GM21576 (cell line): ENCODE measurements around the gene UGT1A3.

Experiments
- ATAC-seq: cut with Tn5 transposase; IDR thresholded peaks from one replicate; pipeline ENCODE4 v1.9.1; 2021; ENCODE audit warnings: mild to moderate bottlenecking, moderate library complexity; ENCODE audit not compliant: unreplicated experiment

The UGT1A3 gene

DNA sequence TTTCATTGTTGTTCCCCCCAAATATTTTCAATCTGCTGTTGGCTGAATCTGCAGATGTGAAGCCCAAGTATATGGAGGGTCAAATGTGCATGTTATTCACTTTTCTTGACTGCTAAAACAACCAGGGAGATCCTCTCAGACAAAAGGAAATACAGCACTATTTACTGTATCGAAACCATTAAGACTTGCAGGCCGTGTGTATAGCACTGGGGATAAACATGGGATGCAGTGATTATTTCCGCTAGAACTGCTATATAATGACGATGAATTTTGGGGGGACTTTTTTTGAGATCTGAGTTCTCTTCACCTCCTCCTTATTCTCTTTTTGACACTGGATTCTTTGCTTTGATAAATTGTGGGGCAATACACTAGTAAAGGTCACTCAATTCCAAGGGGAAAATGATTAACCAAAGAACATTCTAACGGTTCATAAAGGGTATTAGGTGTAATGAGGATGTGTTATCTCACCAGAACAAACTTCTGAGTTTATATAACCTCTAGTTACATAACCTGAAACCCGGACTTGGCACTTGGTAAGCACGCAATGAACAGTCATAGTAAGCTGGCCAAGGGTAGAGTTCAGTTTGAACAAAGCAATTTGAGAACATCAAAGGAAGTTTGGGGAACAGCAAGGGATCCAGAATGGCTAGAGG lies 27.7 kb downstream of the UGT1A3 start:
- ATAC-seq, result no peak

DNA sequence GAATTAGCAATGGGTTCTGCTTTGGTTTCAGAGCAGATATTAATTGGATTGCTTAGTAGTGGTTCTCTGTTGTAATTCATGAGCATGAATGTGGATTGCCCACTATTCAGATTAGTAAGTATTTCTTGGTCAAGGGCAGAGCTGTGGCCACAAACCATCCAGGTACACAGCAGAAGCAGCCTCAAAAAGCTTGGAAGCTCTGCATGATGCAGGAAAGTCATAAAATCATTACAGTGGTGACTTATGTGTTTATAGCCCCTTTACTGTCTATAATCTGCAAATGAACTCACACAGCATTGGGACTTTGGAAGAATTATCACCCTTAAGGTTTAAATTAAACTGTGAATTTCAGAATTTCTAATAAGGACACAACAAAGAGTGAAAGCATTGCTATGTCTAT lies 29.3 kb downstream of the UGT1A3 start:
- no peak for ATAC-seq

DNA sequence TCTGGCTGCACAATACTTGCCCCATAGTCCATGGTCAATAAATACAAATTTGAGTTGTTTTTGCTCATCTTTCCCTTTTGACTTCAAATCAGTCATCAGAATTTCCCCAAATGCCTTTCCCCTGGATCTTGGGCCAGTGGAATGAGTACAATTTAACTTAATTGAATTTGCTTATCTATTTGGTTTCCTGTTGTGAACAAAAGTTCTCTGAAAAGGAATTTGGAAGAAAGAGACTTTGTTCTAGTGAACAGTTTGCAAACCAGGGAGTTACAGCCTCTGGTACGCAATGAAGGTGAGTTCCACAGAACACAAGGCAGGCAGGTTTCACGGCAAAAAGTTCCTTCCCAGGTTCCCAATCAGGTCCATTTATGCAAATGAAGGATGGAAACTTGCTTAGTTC lies 30.0 kb downstream of the UGT1A3 start:
- no peak for ATAC-seq

DNA sequence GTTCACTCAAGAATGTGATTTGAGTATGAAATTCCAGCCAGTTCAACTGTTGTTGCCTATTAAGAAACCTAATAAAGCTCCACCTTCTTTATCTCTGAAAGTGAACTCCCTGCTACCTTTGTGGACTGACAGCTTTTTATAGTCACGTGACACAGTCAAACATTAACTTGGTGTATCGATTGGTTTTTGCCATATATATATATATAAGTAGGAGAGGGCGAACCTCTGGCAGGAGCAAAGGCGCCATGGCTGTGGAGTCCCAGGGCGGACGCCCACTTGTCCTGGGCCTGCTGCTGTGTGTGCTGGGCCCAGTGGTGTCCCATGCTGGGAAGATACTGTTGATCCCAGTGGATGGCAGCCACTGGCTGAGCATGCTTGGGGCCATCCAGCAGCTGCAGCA lies 31.2 kb downstream of the UGT1A3 start, which contains the start of gene UGT1A1:
TSS of gene UGT1A1 (plus strand) at position 228 of the 400 bp plus-strand sequence. CDS start at position 246, 18 bp downstream.
- no peak for ATAC-seq

DNA sequence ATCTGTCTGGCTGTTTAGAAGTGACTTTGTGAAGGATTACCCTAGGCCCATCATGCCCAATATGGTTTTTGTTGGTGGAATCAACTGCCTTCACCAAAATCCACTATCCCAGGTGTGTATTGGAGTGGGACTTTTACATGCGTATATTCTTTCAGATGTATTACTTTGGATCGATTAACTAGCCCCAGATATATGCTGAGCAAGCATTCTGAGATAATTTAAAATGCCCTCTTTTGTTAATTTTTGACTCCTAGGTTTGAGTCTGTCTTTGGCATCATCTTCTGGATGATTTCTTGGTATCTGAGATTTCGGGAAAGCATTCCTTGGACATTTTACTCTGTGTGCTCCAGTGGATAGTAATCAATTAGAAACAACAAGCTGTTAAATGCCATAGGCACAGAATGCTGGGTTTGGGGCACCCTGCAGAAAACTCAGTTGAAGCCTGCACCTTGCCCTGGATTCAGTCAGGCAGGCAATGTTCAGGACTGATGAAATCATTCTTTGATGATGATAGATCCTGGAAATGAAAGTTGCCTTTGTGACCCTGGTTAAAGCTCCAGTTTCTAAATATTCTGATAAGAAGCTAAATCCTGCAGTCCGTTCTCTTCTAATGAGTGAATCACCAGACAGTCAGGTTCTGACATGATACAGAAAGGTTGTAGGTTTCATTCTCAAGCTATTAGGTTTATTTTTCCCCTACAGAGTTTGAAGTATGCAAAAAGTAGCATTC lies 32.4 kb downstream of the UGT1A3 start:
- no peak for ATAC-seq

DNA sequence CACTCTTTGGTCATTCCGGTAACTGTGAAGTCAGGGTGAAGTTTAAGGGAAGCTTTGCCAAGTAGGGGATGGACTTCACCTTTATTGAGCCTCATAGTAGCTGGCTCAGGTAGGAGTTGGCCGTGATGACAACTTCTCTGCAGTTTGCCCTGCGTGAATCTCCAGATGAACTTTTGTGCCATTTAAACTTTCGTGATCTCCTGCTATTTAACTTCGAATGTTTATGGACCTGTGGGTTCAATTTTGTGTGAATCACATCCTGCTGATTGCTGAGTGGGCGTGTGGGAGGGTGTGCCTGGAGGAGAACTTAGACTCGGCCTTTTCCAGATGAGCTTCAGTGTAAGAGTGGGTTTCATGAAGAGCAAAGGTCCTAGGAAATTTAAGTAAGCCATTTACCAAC lies 35.4 kb downstream of the UGT1A3 start:
- no peak for ATAC-seq

DNA sequence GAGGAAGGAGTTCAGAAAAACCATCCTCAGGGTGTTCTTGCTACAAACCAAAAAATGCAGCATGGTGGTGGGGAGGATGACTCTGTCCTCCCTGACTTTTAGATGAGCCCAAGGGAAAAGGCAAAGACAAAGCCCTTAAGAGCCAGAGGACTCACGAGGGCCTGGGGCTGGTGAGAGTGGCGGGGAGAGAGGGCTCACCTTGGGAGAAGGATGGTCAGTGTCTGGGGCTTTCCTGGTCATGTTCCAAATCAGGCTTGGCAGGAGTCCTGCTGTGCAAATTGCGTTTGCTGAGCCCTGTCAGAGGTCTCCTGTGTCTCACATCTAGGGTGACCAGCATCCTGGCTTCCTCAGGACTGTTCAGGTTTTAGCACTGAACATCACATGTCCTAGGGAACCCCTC lies 35.9 kb downstream of the UGT1A3 start:
- no peak for ATAC-seq

DNA sequence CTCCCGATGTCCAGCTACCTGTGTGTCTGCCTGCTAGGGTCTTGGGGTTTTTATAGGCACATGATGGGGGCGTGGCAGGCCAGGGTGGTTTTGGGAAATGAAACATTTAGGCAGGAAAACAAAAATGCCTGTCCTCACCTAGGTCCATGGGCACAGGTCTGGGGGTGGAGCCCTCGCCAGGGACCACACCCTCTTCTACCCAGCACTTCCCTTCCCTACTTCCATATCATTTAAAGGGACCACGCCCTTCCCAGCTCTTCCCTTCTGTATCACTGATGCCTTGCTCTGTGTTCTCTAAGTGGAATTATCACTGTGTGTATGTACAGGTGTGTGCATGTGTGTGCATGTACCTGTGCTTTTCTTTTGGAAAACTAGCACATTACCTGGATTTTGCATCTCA lies 37.6 kb downstream of the UGT1A3 start:
- ATAC-seq, result no peak

DNA sequence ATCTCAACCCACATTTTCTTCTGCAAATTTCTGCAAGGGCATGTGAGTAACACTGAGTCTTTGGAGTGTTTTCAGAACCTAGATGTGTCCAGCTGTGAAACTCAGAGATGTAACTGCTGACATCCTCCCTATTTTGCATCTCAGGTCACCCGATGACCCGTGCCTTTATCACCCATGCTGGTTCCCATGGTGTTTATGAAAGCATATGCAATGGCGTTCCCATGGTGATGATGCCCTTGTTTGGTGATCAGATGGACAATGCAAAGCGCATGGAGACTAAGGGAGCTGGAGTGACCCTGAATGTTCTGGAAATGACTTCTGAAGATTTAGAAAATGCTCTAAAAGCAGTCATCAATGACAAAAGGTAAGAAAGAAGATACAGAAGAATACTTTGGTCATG lies 39.2 kb downstream of the UGT1A3 start:
- no peak for ATAC-seq

DNA sequence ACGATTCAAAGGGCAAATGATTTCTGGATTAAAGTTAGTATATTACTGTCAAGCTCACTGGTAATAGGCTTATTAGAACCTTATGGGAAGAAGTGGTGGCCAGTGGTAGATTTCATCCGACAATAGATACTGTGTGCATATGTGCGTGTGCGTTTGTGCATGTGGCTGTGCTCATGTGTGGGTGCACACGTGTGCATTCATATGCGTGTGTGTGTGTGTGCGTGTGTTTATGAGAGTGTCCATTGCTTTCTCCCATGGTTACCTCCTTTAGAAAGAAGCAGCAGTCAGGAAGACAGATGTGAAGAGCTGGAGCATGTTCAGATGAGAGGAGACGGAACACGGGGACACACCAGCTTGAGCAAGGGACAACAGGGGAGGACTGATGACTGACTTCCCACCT lies 40.4 kb downstream of the UGT1A3 start:
- ATAC-seq, result no peak

DNA sequence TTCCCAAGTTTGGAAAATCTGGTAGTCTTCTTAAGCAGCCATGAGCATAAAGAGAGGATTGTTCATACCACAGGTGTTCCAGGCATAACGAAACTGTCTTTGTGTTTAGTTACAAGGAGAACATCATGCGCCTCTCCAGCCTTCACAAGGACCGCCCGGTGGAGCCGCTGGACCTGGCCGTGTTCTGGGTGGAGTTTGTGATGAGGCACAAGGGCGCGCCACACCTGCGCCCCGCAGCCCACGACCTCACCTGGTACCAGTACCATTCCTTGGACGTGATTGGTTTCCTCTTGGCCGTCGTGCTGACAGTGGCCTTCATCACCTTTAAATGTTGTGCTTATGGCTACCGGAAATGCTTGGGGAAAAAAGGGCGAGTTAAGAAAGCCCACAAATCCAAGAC lies 43.3 kb downstream of the UGT1A3 start:
- ATAC-seq, result no peak

DNA sequence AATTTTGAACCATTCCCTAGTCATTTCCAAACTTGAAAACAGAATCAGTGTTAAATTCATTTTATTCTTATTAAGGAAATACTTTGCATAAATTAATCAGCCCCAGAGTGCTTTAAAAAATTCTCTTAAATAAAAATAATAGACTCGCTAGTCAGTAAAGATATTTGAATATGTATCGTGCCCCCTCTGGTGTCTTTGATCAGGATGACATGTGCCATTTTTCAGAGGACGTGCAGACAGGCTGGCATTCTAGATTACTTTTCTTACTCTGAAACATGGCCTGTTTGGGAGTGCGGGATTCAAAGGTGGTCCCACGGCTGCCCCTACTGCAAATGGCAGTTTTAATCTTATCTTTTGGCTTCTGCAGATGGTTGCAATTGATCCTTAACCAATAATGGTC lies 43.7 kb downstream of the UGT1A3 start:
- ATAC-seq, result no peak

DNA sequence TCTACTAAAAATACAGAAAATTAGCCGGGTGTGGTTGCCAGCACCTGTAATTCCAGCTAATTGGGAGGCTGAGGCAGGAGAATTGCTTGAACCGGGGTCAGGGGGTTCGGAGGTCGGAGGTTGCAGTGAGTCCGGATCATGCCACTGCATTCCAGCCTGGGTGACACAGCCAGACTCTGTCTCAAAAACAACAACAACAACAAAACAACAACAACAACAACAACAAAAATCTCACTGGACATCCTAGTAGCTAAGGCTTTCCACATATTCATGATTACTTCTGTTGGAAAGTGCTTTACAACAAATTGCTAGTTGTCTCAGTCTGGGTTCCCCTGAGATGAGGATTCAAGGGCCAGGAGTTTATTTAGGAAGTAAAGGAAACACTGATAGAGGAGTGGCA lies 45.0 kb downstream of the UGT1A3 start:
- no peak for ATAC-seq

DNA sequence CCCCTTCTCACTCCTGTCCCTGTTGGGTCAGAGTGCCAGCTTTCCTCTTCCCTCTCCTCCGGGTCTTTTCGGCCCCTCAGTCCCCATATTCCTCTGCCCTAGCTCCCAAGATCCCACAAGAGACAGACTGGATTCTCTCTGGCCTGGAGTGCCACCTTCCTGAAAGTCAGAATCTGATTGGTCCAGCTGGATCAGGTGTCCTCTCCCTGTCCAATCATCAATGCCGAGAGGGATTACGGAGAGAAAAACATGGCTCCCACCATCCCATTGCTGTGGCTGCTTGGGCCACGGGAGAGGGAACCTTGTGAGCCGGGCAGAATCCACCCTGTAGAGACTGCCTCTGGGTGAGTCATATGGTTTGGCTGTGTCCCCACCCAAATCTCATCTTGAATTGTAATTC lies 46.6 kb downstream of the UGT1A3 start:
- ATAC-seq, result no peak

DNA sequence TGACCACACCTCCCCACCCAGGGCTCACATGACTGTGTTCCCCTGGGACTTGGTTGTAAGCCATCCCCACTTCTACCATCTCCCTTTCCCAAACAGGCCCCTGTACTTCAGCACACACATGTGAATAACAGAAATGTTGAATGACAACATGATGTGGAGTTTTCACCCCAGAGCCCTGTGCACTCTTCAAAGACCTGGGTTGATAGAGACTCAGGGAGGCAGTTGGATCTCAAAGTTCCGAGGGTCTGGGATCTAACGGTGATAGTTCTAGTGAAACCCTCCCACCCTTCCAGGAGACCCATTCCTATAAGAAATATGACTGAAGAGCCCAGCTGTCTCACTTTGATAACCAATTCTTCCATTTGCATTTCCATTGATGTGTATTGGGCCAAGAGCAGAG lies 49.2 kb downstream of the UGT1A3 start, which contains the start of gene MROH2A:
TSS of gene MROH2A (plus strand) at position 301 of the 400 bp plus-strand sequence. CDS start 1,029 bp downstream, outside the sequence.
- ATAC-seq, result no peak

DNA sequence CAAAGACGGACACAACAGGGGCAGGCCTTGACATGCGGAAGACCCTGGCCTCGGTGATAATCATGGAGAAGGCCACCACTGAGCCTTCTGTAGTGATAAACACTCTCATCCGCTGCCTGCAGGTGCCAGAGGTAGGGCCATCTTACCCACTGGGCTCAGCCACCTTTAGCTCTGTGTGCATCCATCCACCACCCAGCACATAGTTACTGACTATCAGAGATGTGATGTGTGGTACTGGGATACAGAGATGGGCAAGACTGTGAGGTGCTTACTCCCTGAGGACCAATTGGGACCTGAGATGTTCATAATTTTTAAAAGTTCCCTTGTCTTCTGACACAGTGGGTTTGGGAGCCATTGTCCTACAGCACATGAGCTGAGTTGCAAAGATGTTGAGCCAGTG lies 50.9 kb downstream of the UGT1A3 start:
- ATAC-seq, result no peak

DNA sequence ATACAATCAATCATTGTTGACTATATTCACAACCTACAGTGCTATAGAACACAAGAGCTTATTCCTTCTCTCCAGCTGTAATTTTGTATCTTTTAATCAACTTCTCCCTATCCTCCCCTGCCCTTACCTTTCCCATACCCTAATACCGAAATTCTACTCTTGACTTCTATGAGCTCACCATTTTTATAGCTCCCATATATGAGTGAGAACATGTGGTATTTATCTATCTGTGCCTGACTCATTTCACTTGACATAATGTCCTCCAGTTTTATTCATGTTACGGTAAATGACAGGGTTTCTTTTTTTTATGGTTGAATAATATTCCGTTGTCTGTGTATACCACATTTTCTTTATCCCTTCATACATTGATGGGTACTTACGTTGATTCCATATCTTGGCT lies 51.9 kb downstream of the UGT1A3 start:
- no peak for ATAC-seq

DNA sequence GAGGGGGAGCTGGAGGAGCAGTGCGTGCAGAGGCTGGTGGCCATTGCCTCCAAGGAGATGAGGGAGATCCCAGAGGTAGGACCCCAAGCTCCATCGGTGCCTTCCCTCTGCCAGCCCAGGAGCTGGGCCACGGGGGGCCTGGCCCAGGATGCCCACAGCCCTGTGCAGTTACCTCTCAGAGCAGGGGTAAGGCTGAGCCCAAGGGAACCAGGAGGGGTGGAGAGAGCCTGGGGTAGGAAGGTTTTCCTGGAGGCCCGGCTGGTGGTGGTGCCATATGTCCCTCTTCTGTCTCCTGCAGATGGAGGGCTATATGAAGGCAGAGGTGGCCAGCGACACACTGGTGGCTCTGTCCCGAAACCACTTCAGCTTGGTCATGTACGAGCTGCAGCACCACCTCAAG lies 60.7 kb downstream of the UGT1A3 start:
- ATAC-seq, result no peak

DNA sequence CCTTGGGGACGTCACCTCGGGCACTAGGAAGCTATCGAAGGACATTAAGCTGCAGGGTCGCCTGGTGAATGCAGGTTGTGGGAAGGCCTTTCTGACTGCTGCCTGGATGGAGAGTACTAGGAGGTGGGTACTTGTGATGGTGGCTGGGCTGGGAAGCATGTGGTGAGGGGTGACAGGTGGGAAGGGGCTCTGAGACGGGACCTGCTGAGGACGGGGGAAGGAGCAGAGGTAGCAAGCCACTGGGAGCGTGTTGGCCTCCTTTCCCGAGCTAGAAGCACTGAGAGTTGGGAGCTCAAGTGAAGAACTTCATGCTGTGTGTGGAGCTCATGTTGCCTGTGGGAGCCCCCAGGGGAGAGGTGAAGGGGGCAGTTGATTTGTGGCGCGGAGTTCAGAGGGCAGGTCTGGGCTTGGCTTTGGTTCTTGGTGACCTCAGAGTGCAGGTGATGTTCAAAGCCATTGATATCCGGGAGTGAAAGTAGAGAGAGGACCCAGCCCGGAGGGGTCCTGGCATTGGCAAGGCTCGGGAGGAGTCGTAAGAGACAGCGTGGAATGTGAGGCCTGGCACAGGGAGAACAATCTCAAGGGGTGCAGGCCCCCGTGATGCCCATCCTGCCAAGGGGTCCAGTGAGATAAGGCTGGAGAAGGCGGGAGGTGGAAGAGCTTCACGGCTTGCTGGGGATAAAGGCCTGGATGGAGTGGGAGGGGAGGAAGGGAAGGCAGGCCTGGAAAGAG lies 62.5 kb downstream of the UGT1A3 start:
- ATAC-seq, result no peak

DNA sequence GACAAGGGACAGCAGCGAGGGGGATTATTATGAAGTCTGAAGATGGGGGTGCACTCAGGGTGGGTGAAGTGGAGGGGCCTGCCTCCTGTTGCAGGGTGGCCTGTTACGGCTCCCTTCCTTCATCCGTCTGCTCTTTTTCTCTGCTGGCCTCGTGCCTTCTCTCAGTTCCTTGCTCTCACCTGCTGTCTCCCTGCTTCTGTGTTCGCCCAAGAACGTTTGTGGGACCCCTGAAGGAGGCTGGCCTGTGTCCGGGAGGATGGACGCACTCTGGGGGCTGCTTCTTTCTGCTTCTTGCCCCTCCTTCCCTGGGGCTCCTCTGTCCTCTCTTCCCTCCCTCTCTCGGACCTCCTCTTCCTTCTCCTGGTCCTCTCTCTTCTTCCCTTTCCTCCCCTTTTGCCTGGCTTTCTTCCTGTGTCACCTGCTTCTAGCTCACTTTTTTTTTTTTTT lies 63.1 kb downstream of the UGT1A3 start:
- ATAC-seq, result no peak

DNA sequence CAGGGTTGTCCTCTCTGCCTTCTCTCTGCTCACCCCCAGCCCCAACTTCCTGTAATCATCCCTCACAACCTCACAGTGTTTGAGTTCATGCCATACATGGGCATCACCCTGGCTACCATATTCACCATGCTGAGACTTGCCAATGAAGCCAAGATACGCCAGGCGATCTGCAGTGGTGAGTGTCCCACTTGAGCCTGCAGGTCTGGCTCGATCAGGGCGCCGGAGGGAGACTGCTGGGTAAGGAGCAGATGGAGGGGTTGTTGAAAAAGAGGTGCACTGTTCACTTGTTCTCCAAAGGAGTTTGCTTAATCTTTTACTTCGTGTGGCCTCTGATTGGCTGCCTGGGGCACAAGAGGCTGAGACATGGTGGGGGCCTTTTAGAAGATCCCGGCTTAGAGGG lies 63.9 kb downstream of the UGT1A3 start:
- ATAC-seq, result no peak
